ENCODE measurements around the gene M1AP.
A peak's percentile ranks its signal among the peaks of the same experiment; 100 is the strongest.

Gene M1AP

DNA sequence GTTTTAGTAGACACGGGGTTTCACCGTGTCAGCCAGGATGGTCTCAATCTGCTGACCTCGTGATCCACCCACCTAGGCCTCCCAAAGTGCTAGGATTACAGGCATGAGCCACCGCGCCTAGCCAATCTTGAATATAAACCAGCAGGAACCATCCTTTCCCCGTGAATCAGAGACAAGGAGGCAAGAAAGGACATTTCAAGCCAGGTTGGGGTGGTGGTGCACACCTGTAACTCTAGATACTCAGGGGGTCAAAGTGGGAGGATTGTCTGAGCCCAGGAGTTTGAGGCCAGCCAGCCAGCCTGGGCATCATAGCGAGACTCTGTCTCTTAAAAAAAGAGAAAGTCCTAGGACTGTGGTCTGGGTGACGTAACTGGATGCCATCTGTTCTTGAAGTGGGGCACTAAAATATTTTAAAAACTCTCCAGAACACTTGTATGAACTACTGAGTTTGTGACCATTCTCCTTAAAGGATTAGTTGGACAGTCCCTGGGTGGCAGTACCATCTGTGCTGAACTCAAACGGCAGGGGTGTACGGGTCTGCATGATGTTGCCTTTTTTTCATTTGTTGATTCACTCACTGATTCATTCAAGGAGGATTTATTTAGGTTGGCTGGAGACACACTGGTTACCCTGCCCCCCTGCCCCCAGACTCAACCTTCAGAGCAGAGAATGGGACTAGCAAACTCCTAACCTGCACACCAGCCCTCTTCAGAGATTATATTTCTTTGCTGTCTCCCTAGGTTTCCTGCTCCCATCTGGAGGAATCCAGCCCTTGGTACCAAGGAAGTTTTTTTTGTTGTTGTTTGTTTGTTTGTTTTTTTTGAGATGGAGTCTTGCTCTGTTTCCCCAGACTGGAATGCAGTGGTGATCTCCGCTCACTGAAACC, 136.8 kb downstream of the M1AP start:
- 0 out of 2 replicates have a peak, but pooled peaks cover 3% of the 10 kb centered on the region for H3F3A ChIP-seq (ENCODE audit: control insufficient read depth, insufficient read depth)
- peaks cover 7% of the 10 kb centered on the region for H3K79me2 ChIP-seq (ENCODE audit: control insufficient read depth, low read length)
- no peaks in the 10 kb centered on the region for H3K9me3 ChIP-seq (ENCODE audit: control insufficient read depth, insufficient read depth, low read length)
- H3K27me3 ChIP-seq (ENCODE audit: control insufficient read depth, low read length) = peaks cover 42% of the 10 kb centered on the region
- H3K4me2 ChIP-seq (ENCODE audit: low read length) = no peak overlapping the region
- no peak overlapping the region for H3K4me3 ChIP-seq (ENCODE audit: low read length)
- peaks cover 30% of the 10 kb centered on the region for H3K4me1 ChIP-seq (ENCODE audit: control insufficient read depth, low read length)
- TF ChIP-seq EZH2phosphoT487 (IDR thresholded peaks at IDR 0.05; ENCODE audit: borderline replicate concordance, low read length) = no peak
- TF ChIP-seq, protein P1, sequence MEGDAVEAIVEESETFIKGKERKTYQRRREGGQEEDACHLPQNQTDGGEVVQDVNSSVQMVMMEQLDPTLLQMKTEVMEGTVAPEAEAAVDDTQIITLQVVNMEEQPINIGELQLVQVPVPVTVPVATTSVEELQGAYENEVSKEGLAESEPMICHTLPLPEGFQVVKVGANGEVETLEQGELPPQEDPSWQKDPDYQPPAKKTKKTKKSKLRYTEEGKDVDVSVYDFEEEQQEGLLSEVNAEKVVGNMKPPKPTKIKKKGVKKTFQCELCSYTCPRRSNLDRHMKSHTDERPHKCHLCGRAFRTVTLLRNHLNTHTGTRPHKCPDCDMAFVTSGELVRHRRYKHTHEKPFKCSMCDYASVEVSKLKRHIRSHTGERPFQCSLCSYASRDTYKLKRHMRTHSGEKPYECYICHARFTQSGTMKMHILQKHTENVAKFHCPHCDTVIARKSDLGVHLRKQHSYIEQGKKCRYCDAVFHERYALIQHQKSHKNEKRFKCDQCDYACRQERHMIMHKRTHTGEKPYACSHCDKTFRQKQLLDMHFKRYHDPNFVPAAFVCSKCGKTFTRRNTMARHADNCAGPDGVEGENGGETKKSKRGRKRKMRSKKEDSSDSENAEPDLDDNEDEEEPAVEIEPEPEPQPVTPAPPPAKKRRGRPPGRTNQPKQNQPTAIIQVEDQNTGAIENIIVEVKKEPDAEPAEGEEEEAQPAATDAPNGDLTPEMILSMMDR (IDR thresholded peaks at IDR 0.05; ENCODE audit: low read depth, low read length, poor library complexity, severe bottlenecking) = no peak
- no peak overlapping the region for H3K27ac ChIP-seq (ENCODE audit: low read depth, low read length)
- H3K36me3 ChIP-seq (ENCODE audit: control insufficient read depth, low read length) = peaks cover 3% of the 10 kb centered on the region
- H4K20me1 ChIP-seq (ENCODE audit: control insufficient read depth, insufficient read depth, low read depth, low read length) = no peaks in the 10 kb centered on the region
- no peaks in the 10 kb centered on the region for H3K9me2 ChIP-seq (replicated peaks; ENCODE audit: control insufficient read depth, low read length)

- Histone ChIP-seq H3K4me3 (ENCODE audit: low read length) (no peak overlapping the region), H3K27me3 (ENCODE audit: control insufficient read depth, low read length) (peaks cover 36% of the 10 kb centered on the region), H4K20me1 (ENCODE audit: control insufficient read depth, insufficient read depth, low read depth, low read length) (no peaks in the 10 kb centered on the region), H3K9me2 (replicated peaks; ENCODE audit: control insufficient read depth, low read length) (no peaks in the 10 kb centered on the region), H3K79me2 (ENCODE audit: control insufficient read depth, low read length) (peaks cover 13% of the 10 kb centered on the region), H3K4me2 (ENCODE audit: low read length) (no peak overlapping the region), H3K36me3 (ENCODE audit: control insufficient read depth, low read length) (peaks cover 11% of the 10 kb centered on the region), H3K9me3 (ENCODE audit: control insufficient read depth, insufficient read depth, low read length) (no peaks in the 10 kb centered on the region), H3K4me1 (ENCODE audit: control insufficient read depth, low read length) (peaks cover 39% of the 10 kb centered on the region), H3F3A (ENCODE audit: control insufficient read depth, insufficient read depth) (0 out of 2 replicates have a peak, but pooled peaks cover 3% of the 10 kb centered on the region), H3K27ac (ENCODE audit: low read depth, low read length) (no peak overlapping the region)
- no peak for TF ChIP-seq EZH2phosphoT487 (IDR thresholded peaks at IDR 0.05; ENCODE audit: borderline replicate concordance, low read length)
- TF ChIP-seq, protein P1 (IDR thresholded peaks at IDR 0.05; ENCODE audit: low read depth, low read length, poor library complexity, severe bottlenecking) = no peak
These were observed 137.9 kb downstream of the M1AP start for GRCh38 chr2:74510272-74510671.

DNA sequence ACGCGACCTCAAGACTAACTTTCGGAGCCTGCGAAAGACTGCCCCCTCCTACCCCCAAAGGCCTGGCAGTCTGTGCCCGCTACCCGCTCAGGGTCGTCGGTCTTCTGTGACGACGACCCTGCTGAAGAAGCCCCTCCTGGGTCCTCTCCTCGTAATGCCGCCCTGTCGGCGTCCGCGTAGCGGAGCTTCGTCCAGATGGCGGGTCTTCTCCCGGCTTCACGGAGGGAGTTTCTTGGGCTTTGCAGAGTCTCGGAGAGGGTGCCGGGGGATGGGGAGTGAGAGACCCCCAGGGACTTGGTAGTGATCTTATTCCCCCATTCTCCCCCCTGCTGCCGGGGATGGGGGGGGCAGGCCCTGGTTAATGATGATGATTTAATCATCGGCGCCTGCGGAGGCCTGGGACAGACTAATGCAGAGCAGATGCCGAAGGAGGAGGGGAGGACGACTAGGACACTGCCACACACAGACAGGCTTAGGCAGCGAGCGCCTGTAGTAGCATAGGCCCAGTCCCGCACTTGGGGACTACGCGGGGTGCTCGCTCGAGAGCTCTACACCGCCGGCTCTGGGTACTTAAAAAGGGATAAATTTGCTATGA, 140.1 kb downstream of the M1AP start:
- 0 out of 2 replicates have a peak, but pooled peaks cover 3% of the 10 kb centered on the region for H3F3A ChIP-seq (ENCODE audit: control insufficient read depth, insufficient read depth)
- H3K4me3 ChIP-seq (ENCODE audit: low read length) = peak overlapping the region; percentile 97
- no peaks in the 10 kb centered on the region for H3K9me3 ChIP-seq (ENCODE audit: control insufficient read depth, insufficient read depth, low read length)
- peaks cover 34% of the 10 kb centered on the region for H3K4me1 ChIP-seq (ENCODE audit: control insufficient read depth, low read length)
- H3K79me2 ChIP-seq (ENCODE audit: control insufficient read depth, low read length) = peaks cover 13% of the 10 kb centered on the region
- TF ChIP-seq, protein P1 (IDR thresholded peaks at IDR 0.05; ENCODE audit: low read depth, low read length, poor library complexity, severe bottlenecking) = no peak
- no peak for TF ChIP-seq EZH2phosphoT487 (IDR thresholded peaks at IDR 0.05; ENCODE audit: borderline replicate concordance, low read length)
- H3K36me3 ChIP-seq (ENCODE audit: control insufficient read depth, low read length) = peaks cover 14% of the 10 kb centered on the region
- peaks cover 19% of the 10 kb centered on the region for H3K27me3 ChIP-seq (ENCODE audit: control insufficient read depth, low read length)
- no peaks in the 10 kb centered on the region for H4K20me1 ChIP-seq (ENCODE audit: control insufficient read depth, insufficient read depth, low read depth, low read length)
- peak overlapping the region; percentile 71 for H3K4me2 ChIP-seq (ENCODE audit: low read length)
- no peaks in the 10 kb centered on the region for H3K9me2 ChIP-seq (replicated peaks; ENCODE audit: control insufficient read depth, low read length)
- peak overlapping the region; percentile 86 for H3K27ac ChIP-seq (ENCODE audit: low read depth, low read length)
